NOMO-1 treated with DMSO at 0.1 percent for 48 hours (cell line): ENCODE data around the gene SPTAN1.
"Not testable (repeated sequence)": the region's sequence is repeated elsewhere in the genome, so short reads cannot be mapped to it uniquely, and the experiment has no call there.

Experiments used
- DNase-seq: peaks from one replicate; lab custom pipeline; 2025; ENCODE audit not compliant: unreplicated experiment; lab: John Stamatoyannopoulos, UW

The SPTAN1 gene

DNA sequence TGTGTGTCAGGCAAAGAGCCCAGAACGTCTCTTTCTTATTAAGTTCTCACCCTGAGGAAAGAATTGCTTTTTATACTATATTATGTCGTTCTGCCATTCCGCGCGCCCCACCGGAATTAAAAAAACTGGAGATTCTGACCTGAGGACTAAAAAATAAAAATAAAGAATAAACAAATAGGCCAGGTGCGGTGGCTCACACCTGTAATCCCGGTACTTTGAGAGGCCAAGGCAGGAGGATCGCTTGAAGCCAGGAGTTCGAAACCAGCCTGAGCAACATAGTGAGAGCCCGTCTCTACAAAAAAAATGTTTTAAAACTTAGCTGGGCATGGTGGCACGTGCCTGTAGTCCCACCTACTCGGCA, 104.9 kb downstream of the SPTAN1 start:
- no peak for DNase-seq

DNA sequence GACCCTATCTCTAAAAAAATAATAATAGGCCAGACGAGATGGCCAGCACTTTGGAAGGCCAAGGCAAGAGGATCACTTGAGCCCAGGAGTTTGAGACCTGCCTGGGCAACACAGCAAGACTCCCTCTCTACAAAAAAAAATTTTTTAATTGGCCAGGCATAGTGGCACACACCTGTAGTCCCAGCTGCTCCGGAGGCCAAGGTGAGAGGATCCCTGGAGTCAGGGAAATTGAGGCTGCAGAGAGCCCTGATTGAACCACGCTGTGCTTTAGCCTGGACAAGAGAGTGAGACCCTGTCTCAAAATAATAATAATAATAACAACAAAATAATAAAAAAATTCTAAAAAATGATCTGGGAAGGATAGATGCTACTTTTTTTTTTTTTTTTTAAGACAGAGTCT, 105.4 kb downstream of the SPTAN1 start:
- DNase-seq, result no peak

DNA sequence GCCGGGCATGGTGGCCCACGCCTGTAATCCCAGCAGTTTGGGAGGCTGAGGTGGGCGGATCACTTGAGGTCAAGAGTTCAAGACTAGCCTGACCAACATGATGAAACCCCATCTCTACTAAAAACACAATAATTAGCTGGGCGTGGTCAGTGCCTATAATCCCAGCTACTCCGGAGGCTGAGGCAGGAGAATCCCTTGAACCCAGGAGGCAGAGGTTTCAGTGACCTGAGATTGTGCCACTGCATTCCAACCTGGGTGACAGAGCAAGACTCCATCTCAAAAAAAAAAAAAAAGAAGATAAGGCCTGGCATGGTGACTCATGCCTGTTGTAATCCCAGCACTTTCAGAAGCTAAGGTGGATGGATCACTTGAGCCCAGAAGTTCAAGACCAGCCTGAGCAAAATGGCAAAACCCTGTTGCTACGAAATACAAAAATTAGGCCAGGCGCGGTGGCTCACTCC, 114.1 kb downstream of the SPTAN1 start:
- not testable (repeated sequence) for DNase-seq

DNA sequence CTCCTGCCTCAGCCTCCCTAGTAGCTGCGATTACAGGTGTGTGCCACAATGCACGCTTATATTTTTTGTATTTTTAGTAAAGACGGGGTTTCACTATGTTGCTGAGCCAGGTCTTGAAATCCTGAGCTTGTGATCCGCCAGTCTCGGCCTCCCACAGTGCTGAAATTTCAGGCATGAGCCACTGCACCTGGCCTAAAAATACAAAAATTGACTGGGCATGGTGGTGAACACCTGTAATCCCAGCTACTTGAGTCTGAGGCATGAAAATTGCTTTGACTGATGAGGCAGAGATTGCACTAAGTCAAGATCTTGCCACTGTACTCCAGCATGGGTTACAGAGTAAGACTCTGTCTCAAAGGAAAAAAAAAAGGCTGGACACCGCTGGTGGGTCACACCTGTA, 117.4 kb downstream of the SPTAN1 start:
- no peak for DNase-seq

DNA sequence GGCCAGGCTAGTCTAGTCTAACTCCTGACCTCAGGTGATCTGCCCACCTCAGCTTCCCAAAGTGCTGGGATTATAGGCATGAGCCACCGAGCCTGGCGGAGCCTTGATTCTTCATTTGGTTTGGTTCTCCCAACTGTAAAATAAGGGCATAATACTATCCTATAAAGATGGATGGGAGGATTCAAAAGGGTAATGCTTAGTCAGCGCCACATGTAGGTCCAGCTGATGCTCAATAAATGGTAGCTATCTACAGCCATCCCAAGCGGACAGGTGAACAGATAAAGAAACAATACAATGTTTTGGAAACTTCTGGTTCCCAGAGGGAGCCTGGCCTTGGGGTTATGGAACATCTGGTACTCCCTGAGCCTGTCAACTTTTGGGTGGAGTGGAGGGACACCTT, 123.0 kb downstream of the SPTAN1 start:
- DNase-seq, result no peak

DNA sequence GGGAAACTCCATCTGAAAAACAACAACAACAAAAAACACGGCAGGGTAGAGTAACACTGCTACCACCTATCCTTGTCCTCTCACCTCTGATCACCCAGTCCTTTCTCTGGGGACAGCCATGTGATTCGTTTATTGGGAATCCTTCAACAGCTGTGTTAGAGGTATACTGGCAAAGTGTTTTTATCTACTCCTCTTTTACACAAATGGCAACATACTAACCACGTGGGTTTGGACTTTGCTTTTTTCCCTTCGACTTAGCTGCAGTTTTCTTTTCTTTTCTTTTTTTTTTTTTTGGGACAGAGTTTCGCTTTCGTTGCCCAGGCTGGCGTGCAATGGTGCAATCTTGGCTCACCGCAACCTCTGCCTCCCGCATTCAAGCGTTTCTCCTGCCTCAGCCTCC, 125.4 kb downstream of the SPTAN1 start:
- no peak for DNase-seq
